ENCODE results near the gene FAM170B. TPM values are rescaled to one million over a fixed set of nuclear protein-coding genes. Genes with fewer than 3 reads are reported as not detected.

Gene FAM170B
- total RNA-seq, 1 donor from 2014 or later = not detected

- DNase-seq (ENCODE audit: extremely low read depth, low read depth, low spot score) = no peak
Observed at GRCh38 chr10:49170632-49171325, 37.0 kb upstream of the FAM170B start.

GRCh38 chr10:49169776-49170175 lies 36.0 kb upstream of the FAM170B start:
- DNase-seq (ENCODE audit: extremely low read depth, low read depth, low spot score) = no peak

- no peak for DNase-seq (ENCODE audit: extremely low read depth, low read depth, low spot score)
Observed at GRCh38 chr10:49168831-49169500, 35.1 kb upstream of the FAM170B start.

DNA sequence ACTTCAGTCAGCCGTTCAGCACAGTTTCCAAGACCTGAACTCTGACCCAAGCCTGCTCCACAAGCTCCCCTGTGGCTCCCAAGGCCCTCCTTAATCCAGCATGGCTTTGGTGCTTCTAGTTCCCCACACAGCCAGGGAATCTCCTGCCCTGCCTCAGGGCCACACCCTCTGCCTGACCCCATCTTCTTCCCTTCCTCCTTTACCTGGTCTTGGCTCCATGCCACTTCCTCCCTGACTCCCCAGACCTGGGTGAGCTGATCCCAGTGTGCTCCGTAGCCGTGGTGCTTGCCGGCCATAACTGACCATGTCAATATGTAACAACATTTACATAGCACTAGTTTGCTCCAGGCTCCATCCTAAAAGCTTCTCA lies 34.3 kb upstream of the FAM170B start:
- no peak for DNase-seq (ENCODE audit: extremely low read depth, low read depth, low spot score)

GRCh38 chr10:49167425-49168170 lies 33.8 kb upstream of the FAM170B start:
- no peak for DNase-seq (ENCODE audit: extremely low read depth, low read depth, low spot score)

DNA sequence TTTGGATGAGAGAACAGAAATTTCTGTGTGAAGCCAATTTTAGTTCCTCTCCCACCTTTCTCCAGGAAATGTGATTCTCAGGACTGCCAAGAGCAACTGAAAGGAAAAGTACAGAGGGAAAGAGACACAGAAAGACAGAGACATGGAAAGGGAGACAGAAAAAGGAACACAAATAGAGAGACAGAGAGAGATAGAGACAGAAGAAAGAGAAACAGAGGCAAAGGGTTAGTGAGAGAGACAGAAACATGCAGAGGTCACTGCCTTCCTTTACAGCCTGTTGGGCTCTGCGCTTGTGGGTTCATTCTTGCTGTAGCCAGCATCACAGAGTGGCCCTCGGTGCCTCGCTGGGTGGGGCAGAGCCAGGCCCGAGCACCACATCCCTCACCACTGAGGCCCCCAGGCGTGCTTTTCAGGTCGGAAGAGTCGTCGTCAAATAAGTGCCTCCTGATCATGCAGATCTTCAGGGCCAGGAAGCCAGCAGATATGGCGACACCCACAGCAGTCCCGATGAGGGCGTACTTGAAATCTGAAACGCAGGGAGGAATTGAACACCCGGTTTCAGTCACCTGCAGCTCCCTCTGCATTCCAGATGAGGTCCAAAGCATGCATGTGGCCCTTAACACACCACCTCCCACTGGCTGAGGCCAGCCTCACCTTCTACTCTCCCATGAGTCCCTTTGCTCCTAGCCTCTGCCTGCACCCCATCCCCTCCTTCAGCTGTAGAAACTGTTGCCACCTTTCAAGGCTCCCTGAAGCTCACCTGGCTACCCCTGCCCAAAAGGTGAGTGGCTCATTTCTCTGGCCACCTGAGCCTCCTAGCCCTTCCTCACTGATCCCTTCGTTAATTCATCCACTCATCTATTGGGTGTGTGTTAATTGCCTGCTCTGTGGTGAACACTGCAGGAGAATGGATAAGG lies 32.9 kb upstream of the FAM170B start:
- no peak for DNase-seq (ENCODE audit: extremely low read depth, low read depth, low spot score)

GRCh38 chr10:49165821-49166483 lies 32.1 kb upstream of the FAM170B start:
- DNase-seq (ENCODE audit: extremely low read depth, low read depth, low spot score) = no peak

GRCh38 chr10:49165259-49165658 lies 31.4 kb upstream of the FAM170B start:
- DNase-seq (ENCODE audit: extremely low read depth, low read depth, low spot score) = no peak

GRCh38 chr10:49164559-49165188 lies 30.9 kb upstream of the FAM170B start:
- no peak for DNase-seq (ENCODE audit: extremely low read depth, low read depth, low spot score)

GRCh38 chr10:49163741-49164140 lies 29.9 kb upstream of the FAM170B start:
- DNase-seq (ENCODE audit: extremely low read depth, low read depth, low spot score) = no peak

- DNase-seq (ENCODE audit: extremely low read depth, low read depth, low spot score) = no peak
Observed at GRCh38 chr10:49162761-49163310, 29.0 kb upstream of the FAM170B start.

DNA sequence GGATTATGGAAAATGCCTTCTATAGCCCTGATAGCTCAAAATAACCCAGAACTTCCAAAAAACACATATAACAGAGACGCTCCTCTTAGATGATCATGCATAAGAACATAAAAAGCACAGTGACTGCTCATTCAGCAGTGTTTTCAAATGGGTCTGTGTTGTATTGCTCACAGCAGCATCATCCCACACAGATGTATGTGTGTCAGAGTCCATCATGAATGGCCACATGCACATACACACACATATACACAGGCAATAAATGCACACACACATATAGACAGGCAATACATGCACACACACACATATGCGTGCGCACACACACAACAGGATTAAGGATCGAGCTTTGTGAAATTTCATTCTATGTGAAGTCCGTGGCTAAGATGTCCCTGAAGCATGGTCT lies 28.2 kb upstream of the FAM170B start:
- DNase-seq (ENCODE audit: extremely low read depth, low read depth, low spot score) = no peak

GRCh38 chr10:49161411-49161997 lies 27.7 kb upstream of the FAM170B start:
- DNase-seq (ENCODE audit: extremely low read depth, low read depth, low spot score) = no peak

DNA sequence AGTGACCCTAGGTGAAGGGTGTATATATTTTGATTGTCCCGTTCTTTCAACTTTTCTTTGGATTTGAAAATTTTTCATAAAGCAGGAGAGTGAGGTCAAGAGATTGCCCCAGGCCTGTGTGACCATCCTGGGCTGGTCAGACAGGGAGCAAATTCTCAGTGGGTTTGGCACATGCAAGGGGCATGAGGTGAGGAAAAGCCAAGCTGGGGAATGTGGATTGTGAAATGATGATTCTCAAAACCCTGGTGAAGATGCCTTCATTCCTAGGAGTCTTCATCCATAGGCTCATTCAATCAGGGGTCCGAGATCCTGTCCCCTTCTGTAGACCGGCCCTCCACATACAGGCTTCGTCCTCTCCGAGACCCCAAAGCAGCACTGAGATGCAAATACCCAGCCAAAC lies 27.0 kb upstream of the FAM170B start:
- no peak for DNase-seq (ENCODE audit: extremely low read depth, low read depth, low spot score)

- DNase-seq (ENCODE audit: extremely low read depth, low read depth, low spot score) = no peak
Observed at GRCh38 chr10:49160110-49160509, 26.3 kb upstream of the FAM170B start.

- DNase-seq (ENCODE audit: extremely low read depth, low read depth, low spot score) = no peak
Observed at GRCh38 chr10:49158915-49159314, 25.1 kb upstream of the FAM170B start.

GRCh38 chr10:49158404-49158803 lies 24.6 kb upstream of the FAM170B start:
- no peak for DNase-seq (ENCODE audit: extremely low read depth, low read depth, low spot score)

- no peak for DNase-seq (ENCODE audit: extremely low read depth, low read depth, low spot score)
Observed at GRCh38 chr10:49157229-49157628, 23.4 kb upstream of the FAM170B start.

DNA sequence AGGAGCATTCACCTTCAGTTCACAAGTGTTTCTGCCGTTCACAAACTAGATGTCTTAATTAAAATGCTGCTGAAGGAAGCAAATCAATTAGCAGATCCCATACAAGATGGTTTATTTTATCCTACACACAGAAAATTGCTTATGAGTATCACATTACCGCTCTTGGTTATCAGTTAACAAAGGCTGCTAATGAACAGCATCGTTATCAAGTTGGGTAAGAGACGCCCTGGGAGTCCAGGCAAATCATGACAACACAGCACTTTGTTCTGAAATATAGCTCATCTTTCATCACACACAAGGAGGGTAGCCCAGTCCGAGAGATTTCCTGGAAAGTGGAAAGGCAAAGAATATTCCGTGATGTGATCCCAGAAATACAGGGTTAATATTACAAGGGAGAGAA lies 20.8 kb upstream of the FAM170B start:
- DNase-seq (ENCODE audit: extremely low read depth, low read depth, low spot score) = no peak
